ENCODE results near the gene EXT2. TPM values are rescaled to one million over a fixed set of nuclear protein-coding genes. Genes with fewer than 3 reads are reported as not detected.

EXT2 gene
- total and polyA plus RNA-seq, 2 donors from 2014 or later, result 29.8 to 54.1 TPM

- DNase-seq (no peak), FAIRE-seq (no peak)
- Histone ChIP-seq H3K9me3 (ENCODE audit: control insufficient read depth in 2 of 3, insufficient read depth in 1 of 3, low read length in 3 of 3) (no peaks in the 10 kb centered on the region), H3K9ac (ENCODE audit: low read length in 3 of 3) (no peak overlapping the region), H3K36me3 (ENCODE audit: control insufficient read depth in 2 of 3, insufficient read depth in 3 of 3, low read length in 3 of 3) (peaks cover 0 to 2% (median 0%) of the 10 kb centered on the region in 3 donors), H3K27me3 (ENCODE audit: control insufficient read depth, insufficient read depth, low read length) (no peaks in the 10 kb centered on the region), H3K27ac (ENCODE audit: low read depth in 2 of 2, low read length in 2 of 2) (no peak overlapping the region), H3K4me3 (ENCODE audit: low read length in 3 of 3) (no peak overlapping the region), H3K4me1 (ENCODE audit: control insufficient read depth in 2 of 3, insufficient read depth in 2 of 3, low read depth in 1 of 3, low read length in 3 of 3) (no peaks in the 10 kb centered on the region)
- intact Hi-C loops (cut with DNase I), result no loop called here
- no peak for TF ChIP-seq CTCF (IDR thresholded peaks at IDR 0.05; ENCODE audit: borderline replicate concordance, extremely low read depth, insufficient read depth)
Measured at GRCh38 chr11:44171518-44171917, 76.0 kb downstream of the EXT2 start.

DNA sequence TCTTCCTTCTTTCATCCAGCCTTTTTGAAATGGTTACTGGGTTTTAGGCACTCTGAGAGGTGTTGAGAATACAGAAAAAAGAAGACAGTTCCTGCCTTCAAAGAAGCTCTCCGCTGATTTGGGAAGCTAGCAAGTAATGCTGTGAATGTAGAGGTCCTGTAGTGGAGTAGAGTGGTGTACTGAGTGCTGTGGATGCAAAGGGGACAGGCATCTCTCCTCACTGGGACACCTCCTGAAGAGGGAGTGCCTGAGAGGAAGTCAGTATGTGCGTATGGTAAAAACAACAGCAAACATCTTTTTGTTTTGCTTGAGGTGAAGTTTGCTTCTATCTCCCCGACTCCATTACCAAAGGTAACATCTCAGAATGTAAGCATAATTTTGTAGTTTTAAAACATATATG, 77.5 kb downstream of the EXT2 start:
- Histone ChIP-seq H3K36me3 (ENCODE audit: control insufficient read depth in 2 of 3, insufficient read depth in 3 of 3, low read length in 3 of 3) (peaks cover 0 to 2% (median 0%) of the 10 kb centered on the region in 3 donors), H3K9ac (ENCODE audit: low read length in 3 of 3) (no peak overlapping the region), H3K4me1 (ENCODE audit: control insufficient read depth in 2 of 3, insufficient read depth in 2 of 3, low read depth in 1 of 3, low read length in 3 of 3) (no peaks in the 10 kb centered on the region), H3K4me3 (ENCODE audit: low read length in 3 of 3) (no peak overlapping the region), H3K27ac (ENCODE audit: low read depth in 2 of 2, low read length in 2 of 2) (no peak overlapping the region), H3K9me3 (ENCODE audit: control insufficient read depth in 2 of 3, insufficient read depth in 1 of 3, low read length in 3 of 3) (no peaks in the 10 kb centered on the region), H3K27me3 (ENCODE audit: control insufficient read depth, insufficient read depth, low read length) (no peaks in the 10 kb centered on the region)
- DNase-seq (no peak), FAIRE-seq (no peak)
- intact Hi-C loops (cut with DNase I), result no loop called here
- TF ChIP-seq CTCF (IDR thresholded peaks at IDR 0.05; ENCODE audit: borderline replicate concordance, extremely low read depth, insufficient read depth), result no peak

- peaks cover 0 to 2% (median 0%) of the 10 kb centered on the region in 3 donors for H3K36me3 ChIP-seq (ENCODE audit: control insufficient read depth in 2 of 3, insufficient read depth in 3 of 3, low read length in 3 of 3)
- no peaks in the 10 kb centered on the region for H3K9me3 ChIP-seq (ENCODE audit: control insufficient read depth in 2 of 3, insufficient read depth in 1 of 3, low read length in 3 of 3)
- H3K9ac ChIP-seq (ENCODE audit: low read length in 3 of 3), result no peak overlapping the region
- intact Hi-C loops (cut with DNase I), result no loop called here
- DNase-seq (no peak), FAIRE-seq (no peak)
- no peaks in the 10 kb centered on the region for H3K27me3 ChIP-seq (ENCODE audit: control insufficient read depth, insufficient read depth, low read length)
- H3K27ac ChIP-seq (ENCODE audit: low read depth in 2 of 2, low read length in 2 of 2), result no peak overlapping the region
- TF ChIP-seq CTCF (IDR thresholded peaks at IDR 0.05; ENCODE audit: borderline replicate concordance, extremely low read depth, insufficient read depth), result no peak
- H3K4me1 ChIP-seq (ENCODE audit: control insufficient read depth in 2 of 3, insufficient read depth in 2 of 3, low read depth in 1 of 3, low read length in 3 of 3), result peaks cover 0 to 2% (median 0%) of the 10 kb centered on the region in 3 donors
- no peak overlapping the region for H3K4me3 ChIP-seq (ENCODE audit: low read length in 3 of 3)
Measured at GRCh38 chr11:44174842-44175241, 79.4 kb downstream of the EXT2 start.

Data from kidney (tissue), 14 donors.